ENCODE results near the gene NEU1. TPM values are rescaled to one million over a fixed set of nuclear protein-coding genes. Genes with fewer than 3 reads are reported as not detected.

Gene NEU1
- total and polyA plus RNA-seq, 10 donors, result 14.0 to 60.7 (median 37.8) TPM

- no peaks in the 10 kb centered on the region for H3K27me3 ChIP-seq (replicated peaks in 1 of 7)
- no peak for TF ChIP-seq POLR2A (IDR thresholded peaks at IDR 0.05)
- no peak for TF ChIP-seq POLR2AphosphoS5 (IDR thresholded peaks at IDR 0.05)
- no peak for TF ChIP-seq CTCF (IDR thresholded peaks at IDR 0.05 in 8 of 11, conservative IDR thresholded peaks at IDR 0.05 in 3 of 11)
- H3K36me3 ChIP-seq, result peaks cover 7 to 100% (median 84%) of the 10 kb centered on the region in 6 donors
- DNase-seq, result no peak
- H3K9me3 ChIP-seq, result no peaks in the 10 kb centered on the region
- intact Hi-C loops (cut with DNase I; ENCODE audit: low total_unique reads), result no loop called here
- no peak overlapping the region for H3K4me3 ChIP-seq
- peaks cover 0 to 8% (median 0%) of the 10 kb centered on the region in 6 donors for H3K4me1 ChIP-seq
- H3K27ac ChIP-seq, result no peak overlapping the region
- 93 to 96% (median 95%) methylated on average over 11 to 19 of the region's 19 CpGs for WGBS, 5 donors
Measured at GRCh38 chr6:31887173-31888007, 24.8 kb upstream of the NEU1 start.

GRCh38 chr6:31886541-31886991 lies 23.9 kb upstream of the NEU1 start:
- Histone ChIP-seq H3K27me3 (replicated peaks in 1 of 7) (no peaks in the 10 kb centered on the region), H3K9me3 (no peaks in the 10 kb centered on the region), H3K4me3 (no peak overlapping the region), H3K27ac (no peak overlapping the region), H3K36me3 (peaks cover 7 to 100% (median 85%) of the 10 kb centered on the region in 6 donors), H3K4me1 (peaks cover 0 to 8% (median 0%) of the 10 kb centered on the region in 6 donors)
- DNase-seq, result no peak
- 89 to 98% (median 97%) methylated on average over 8 to 18 of the region's 18 CpGs for WGBS, 5 donors
- TF ChIP-seq POLR2AphosphoS5 (IDR thresholded peaks at IDR 0.05) (peak in 2 of 3 donors; percentile 22 to 43), CTCF (IDR thresholded peaks at IDR 0.05 in 8 of 11, conservative IDR thresholded peaks at IDR 0.05 in 3 of 11) (no peak)
- intact Hi-C loops (cut with DNase I; ENCODE audit: low total_unique reads), result no loop called here

- no peak overlapping the region for H3K27ac ChIP-seq
- intact Hi-C loops (cut with DNase I; ENCODE audit: low total_unique reads), result no loop called here
- H3K4me1 ChIP-seq, result peaks cover 0 to 8% (median 0%) of the 10 kb centered on the region in 6 donors
- 93 to 97% (median 96%) methylated on average over 21 to 22 of the region's 22 CpGs for WGBS, 5 donors
- no peak overlapping the region for H3K4me3 ChIP-seq
- no peaks in the 10 kb centered on the region for H3K9me3 ChIP-seq
- TF ChIP-seq POLR2A (IDR thresholded peaks at IDR 0.05), result no peak
- peak in 1 of 3 donors; percentile 33 for TF ChIP-seq POLR2AphosphoS5 (IDR thresholded peaks at IDR 0.05)
- no peaks in the 10 kb centered on the region for H3K27me3 ChIP-seq (replicated peaks in 1 of 7)
- no peak for DNase-seq
- peaks cover 7 to 100% (median 98%) of the 10 kb centered on the region in 6 donors for H3K36me3 ChIP-seq
Measured at GRCh38 chr6:31884528-31885035, 22.0 kb upstream of the NEU1 start.

- H3K36me3 ChIP-seq, result peaks cover 7 to 96% (median 93%) of the 10 kb centered on the region in 6 donors
- peaks cover 0 to 2% (median 0%) of the 10 kb centered on the region in 6 donors for H3K4me1 ChIP-seq
- 93 to 98% (median 97%) methylated on average over 12 of the region's 12 CpGs for WGBS, 5 donors
- TF ChIP-seq CTCF (IDR thresholded peaks at IDR 0.05 in 8 of 11, conservative IDR thresholded peaks at IDR 0.05 in 3 of 11), result no peak
- no peak for DNase-seq
- no peak overlapping the region for H3K27ac ChIP-seq
- H3K4me3 ChIP-seq, result no peak overlapping the region
- intact Hi-C loops (cut with DNase I; ENCODE audit: low total_unique reads), result no loop called here
- no peaks in the 10 kb centered on the region for H3K27me3 ChIP-seq (replicated peaks in 1 of 7)
- no peaks in the 10 kb centered on the region for H3K9me3 ChIP-seq
Measured at GRCh38 chr6:31883676-31884075, 21.1 kb upstream of the NEU1 start.

Data from spleen (tissue), 11 donors.